GM21737 (cell line): ENCODE measurements around the gene MVB12B.
A peak's percentile ranks its signal among the peaks of the same experiment; 100 is the strongest.
"Not testable (repeated sequence)": the region's sequence is repeated elsewhere in the genome, so short reads cannot be mapped to it uniquely, and the experiment has no call there.

Experiments used
- ATAC-seq: cut with Tn5 transposase; IDR thresholded peaks from one replicate; pipeline ENCODE4 v1.9.1; 2021; ENCODE audit warnings: mild to moderate bottlenecking, moderate library complexity; ENCODE audit not compliant: unreplicated experiment

MVB12B gene

GRCh38 chr9:126464694-126465441 is 138.2 kb downstream of the MVB12B start:
- ATAC-seq, result no peak

- ATAC-seq, result no peak
Measured at GRCh38 chr9:126465977-126466376, 139.3 kb downstream of the MVB12B start.

DNA sequence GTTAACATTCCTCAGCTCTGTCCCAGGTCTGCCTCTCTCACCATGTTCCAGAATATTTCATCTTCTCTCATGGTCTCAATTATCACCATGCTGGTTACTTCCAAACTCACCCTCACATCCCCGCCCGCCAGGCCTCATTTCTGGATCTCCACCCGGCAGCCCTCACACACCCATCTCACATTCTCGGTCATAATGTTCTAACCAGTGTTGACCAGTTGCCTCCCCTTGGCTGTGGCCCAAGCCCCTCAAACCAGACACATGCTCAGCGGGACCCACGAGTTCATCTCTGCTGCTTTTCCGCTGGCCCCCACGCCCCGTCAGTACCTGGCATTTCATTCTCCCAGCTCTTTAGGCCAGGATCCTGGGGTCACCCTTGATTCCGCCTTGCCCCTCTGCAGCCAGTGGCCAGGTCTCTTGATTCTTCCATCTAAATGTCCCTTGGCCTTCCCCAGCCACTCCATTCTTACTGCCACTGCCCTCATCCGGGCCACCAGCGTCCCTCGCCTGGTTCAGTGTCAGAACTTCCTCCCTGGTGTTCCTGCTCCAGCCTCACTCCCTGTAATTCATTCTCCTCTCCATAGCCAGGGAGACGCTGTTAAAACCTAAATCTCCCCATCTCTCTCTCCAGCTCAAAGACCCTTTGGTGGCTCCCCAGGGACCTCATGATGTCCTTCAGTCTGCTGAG is 141.7 kb downstream of the MVB12B start:
- no peak for ATAC-seq

DNA sequence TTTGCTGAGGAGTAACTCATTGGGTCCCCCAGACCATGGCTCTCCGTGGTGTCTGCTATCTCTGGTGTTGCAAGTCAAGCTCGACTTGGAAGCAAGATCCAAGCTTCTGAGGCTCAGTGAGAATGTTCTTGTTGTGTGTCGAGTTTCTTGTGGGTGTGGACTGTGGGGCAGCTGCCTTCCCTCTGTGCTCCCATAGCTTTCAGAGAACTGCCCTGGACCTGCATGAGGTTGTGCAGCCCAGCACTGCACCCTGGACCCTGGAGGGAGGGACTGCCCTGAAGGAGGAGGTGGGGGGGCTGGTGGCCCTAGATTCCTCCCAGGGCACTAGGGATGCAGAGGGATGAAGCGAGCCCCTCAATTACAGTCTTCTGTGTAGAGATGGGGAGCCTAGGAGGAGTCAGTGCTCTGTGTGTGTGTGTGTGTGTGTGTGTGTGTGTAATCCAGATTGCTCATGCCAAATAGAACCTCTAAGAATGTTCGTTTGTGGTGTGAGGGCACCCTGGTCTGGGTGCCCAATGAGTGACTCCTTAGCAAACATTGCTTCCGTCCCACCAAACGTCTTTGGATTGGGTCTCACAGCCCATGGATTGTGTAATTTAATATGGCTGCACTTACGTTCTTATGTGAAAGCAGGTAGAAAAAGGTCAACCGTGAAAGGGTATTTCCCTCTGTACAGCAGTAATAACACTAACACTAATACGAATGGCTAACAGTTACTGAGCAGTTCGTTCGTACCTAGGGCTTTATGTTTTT is 143.8 kb downstream of the MVB12B start:
- peak; percentile 21 for ATAC-seq

DNA sequence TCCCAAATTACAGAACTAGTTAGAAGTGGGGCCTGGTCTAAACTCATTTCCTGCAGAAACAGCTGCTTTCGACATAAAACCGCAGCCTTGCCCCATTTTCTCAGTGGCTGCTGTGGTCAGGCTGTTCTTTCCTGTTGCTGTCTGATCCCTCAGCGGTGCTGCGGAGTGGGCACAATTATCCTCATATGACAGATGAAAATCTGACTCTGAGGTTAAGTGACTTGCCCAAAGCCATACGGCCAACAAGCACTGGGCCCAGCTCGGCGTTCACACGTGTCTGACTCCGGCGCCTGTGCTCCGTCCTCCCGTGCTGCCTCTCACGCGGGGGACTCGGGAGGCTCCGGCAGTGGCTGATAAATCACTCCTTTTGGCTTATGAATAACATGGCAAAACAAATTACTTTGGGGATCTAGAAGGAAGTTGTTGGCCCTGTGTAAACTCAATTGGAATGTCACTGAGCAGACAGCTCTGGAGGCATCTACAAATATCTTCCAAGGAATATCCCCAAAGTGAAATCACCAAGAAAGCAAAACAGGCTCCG is 144.5 kb downstream of the MVB12B start:
- peak; percentile 68 for ATAC-seq

DNA sequence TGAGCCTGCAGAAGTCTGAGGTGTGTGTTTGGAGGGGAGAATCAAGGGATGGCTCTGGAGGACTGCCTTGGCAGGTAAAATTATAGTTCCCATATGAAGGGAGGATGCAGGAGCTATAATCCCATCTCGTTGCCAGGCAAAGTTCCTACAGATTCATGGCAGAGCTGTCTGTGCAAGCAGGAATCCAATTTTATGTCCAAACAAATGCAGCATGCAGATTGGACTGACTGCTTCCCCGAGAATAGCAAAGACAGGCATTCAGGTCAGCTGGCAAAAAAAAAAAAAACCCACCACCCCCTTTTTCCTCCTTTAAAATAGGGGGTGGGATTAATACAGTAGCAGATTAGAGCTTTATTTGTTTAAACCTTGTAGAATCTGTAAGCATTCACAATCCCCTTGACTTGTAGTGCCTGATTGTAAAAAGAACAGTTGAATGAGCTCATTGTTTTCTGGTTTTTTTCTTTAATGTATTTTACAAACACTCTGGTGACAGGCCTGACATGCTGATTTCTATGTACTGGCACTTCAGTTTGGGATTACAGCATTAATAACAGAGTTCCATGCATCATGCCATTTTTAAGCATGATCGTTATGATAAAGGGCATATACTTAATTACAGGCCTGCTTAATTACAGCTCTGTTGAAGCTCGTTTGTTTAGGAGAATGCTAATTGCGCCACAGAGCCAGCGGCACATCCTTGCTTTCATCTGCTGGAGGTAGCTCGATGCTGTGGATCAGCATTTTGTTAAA is 145.7 kb downstream of the MVB12B start:
- ATAC-seq, result no peak

GRCh38 chr9:126472948-126473298 is 146.3 kb downstream of the MVB12B start:
- ATAC-seq, result no peak

DNA sequence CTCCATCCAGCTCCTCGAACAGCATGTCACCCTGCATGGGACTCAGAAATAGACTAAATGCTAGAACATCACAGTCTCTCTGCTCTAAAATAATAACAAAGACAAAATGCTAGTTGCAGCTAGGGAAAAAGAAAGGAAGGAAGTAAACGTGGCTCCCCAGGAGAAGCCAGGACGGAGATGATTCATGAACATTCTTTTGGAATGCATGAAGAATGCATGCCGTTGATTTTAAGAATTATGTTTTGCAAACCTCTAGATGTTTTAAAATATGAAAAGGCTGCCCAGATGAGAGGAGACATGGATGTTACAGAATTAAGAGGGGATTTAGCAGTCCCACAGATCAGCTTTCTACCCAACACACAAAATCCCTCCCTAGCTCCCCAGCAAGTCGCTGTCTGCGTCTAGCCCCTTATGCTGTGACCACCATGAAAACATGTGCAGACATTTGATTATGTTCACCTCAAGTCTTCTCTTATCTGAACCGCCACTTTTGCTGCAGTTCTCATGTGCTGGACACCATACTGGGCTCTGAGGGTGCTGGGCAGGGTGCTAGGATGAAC is 147.7 kb downstream of the MVB12B start:
- ATAC-seq, result no peak

- no peak for ATAC-seq
Measured at GRCh38 chr9:126474786-126475485, 148.3 kb downstream of the MVB12B start.

- ATAC-seq, result no peak
Measured at GRCh38 chr9:126475933-126476555, 149.4 kb downstream of the MVB12B start.

DNA sequence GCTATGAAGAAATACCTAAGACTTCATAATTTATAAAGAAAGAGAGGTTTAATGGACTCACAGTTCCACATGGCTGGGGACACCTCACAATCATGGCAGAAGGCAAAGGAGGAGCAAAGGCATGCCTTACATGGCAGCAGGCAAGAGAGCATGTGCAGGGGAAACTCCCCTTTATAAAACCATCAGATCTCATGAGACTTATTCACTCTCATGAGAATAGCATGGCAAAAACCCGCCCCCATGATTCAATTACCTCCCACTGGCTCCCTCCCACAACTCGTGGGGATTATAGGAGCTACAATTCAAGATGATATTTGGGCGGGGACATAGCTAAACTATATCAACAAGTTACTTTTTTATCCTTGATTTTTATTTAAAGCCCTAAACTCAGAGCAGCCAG is 150.8 kb downstream of the MVB12B start:
- ATAC-seq, result not testable (repeated sequence)

DNA sequence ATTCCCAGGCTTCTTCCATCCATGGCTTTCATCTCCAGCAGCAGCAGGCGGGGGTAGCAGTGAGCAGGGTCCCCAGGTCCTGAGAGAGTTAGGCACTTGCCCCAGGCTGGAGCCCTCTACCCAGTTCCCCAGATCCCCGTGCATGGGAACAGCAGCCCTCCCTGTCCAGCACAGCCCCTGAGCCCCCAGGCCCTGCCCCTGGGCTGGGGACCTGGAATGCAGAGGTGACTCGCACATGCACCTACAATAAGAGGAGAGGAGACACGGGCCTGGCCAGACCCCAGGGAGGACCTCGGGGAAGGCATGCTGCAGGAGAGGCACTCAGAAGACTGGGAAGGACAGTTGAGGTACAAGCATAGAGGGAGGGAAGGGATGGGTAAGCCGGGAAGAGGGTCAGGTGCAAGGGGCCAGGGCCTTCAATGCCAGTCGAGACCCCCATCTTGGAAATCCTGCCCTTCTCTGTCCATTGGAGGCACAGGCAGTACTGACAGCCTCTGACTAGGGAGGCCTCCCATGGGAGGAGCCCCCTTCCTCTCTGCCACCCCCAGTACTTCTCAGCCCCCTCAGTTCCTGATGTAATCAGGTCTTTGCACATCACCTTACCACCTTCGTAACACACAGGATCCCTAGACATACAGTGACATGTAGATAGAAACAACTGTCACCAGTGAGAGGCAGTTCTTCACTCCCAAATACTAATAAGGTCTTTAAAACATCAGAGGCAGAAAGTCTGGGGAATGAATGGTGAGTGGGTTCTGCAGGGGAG is 151.8 kb downstream of the MVB12B start:
- no peak for ATAC-seq

GRCh38 chr9:126479515-126479914 is 152.9 kb downstream of the MVB12B start:
- no peak for ATAC-seq

DNA sequence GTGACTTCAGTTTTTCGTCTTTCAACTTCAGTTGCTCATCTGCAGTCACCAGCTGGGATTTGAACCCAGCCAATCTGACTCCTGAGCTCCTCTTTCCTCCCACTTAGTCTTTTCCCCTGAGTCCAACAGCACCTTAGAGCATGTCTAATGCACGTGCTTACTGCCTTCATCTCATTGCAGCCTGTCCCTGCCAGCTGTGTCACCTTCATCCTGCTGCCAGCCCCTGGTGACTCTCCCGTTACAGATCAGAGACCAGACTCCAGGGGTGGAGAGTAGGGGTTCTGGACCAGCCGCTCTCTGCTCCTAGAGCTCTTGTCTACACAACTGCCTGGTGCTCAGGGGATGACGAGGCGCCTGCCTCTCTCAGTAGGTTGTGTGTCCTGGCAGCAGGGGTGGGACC is 154.2 kb downstream of the MVB12B start:
- no peak for ATAC-seq

- no peak for ATAC-seq
Measured at GRCh38 chr9:126481862-126482261, 155.2 kb downstream of the MVB12B start.

DNA sequence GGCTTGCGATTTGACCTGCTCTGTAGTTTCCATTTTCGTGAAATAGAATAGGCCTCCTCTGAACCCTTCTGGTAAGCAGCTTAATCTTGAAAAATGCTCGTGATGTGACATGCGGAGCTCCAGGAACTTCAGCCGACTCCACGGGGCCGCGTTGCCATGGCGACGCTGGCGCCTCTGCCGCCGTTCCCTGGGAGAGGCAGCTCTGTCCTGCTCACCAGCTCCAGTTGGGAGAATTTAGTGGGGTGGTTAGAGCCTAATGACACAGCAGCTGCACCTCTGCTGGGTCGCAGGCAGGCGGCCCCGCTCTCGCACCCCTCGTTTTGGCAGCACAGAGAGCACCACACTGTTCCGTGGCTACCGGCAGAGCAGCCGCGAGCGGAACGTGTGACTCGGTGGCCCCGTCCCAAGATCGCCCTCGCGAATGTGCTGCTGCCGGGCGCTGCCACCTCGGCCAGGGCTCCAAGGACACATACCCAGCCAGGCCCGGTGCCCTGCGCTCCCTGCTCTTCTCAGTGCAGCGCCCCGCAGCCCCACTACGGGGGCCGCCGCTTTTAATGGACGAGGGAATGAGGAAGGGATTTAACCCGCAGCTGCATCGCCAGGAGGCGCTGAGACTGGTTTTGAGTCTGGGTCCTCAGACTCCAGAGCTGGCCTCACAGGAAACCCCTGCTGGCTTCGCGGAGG is 155.9 kb downstream of the MVB12B start:
- ATAC-seq, result no peak

DNA sequence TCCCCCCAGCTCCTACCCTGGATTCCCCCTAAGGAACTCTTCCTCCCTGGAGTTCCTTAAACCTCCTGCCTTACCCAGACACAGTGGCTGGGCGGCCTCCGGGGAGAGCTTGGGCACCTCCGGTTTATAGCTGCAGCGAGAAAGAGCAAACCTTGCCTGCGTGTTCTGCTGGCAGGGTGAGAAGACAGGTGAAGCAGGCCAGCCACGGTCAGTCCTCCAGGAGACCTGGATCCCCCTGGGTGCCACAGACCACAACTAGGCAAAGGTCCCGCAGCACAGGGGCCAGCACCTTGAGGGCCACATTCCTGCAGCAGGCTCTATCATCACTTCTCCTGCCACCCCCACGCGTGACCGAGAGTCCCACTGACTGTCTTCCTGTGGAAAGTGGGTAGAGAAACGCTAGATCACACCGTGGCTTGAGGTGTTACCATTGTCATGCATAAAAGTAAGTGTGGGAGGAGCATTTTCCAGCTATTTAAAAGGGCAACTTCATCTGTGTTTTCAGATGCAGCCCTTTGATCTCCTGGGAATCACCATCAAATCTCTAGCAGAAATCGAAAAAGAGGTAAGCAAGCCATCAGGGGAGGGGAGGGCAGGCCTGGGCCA is 156.9 kb downstream of the MVB12B start:
- no peak for ATAC-seq

DNA sequence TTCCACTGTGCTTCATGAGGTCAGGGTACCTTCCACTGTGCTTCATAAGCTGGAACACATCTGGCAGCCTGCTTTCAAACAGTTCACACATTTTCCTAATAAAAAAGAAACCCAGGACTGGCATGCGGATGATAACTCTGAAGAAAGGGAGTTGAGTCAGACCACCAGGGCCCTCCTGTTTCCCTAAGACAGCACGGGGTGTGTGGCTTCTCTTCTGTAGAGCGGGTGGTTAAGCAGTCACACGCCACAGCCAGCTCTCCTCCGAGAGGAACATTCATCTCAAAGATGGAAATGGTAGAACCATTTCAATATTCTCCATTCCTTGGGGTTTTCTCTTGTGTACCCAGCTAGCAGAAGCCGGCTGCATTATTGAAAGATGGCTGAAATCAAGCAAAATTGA is 159.0 kb downstream of the MVB12B start:
- no peak for ATAC-seq
